H9 (cell line): ENCODE data around the gene ZNF646. TPM values are rescaled to one million over a fixed set of nuclear protein-coding genes. Genes with fewer than 3 reads are reported as not detected.

Source experiments
- DNase-seq: peaks from one replicate; pipeline ENCODE4 v3.0.0-alpha.2; 2017
- H2AFZ ChIP-seq: one replicate; pipeline ENCODE4 v1.6.1; 2013; ENCODE audit warnings: mild to moderate bottlenecking, low read length, control low read depth, moderate library complexity
- H2AK5ac ChIP-seq: 2 replicates; pipeline ENCODE4 v1.6.1; 2013; ENCODE audit warnings: low read length, control low read depth, mixed read lengths; ENCODE audit not compliant: insufficient read length
- H2BK120ac ChIP-seq: one replicate; pipeline ENCODE4 v1.6.1; 2013; ENCODE audit warnings: low read depth, mild to moderate bottlenecking, low read length, control low read depth, inconsistent platforms; ENCODE audit not compliant: poor library complexity, severe bottlenecking
- H2BK12ac ChIP-seq: 2 replicates; pipeline ENCODE4 v1.6.1; 2013; ENCODE audit warnings: low read length, control low read depth, mixed read lengths, low read depth; ENCODE audit not compliant: insufficient read length
- H2BK15ac ChIP-seq: 2 replicates; pipeline ENCODE4 v1.6.1; 2013; ENCODE audit warnings: low read depth, low read length, control low read depth
- H2BK20ac ChIP-seq: one replicate; pipeline ENCODE4 v1.6.1; 2013; ENCODE audit warnings: low read depth, mild to moderate bottlenecking, low read length, control low read depth, inconsistent platforms; ENCODE audit not compliant: poor library complexity, severe bottlenecking
- H2BK5ac ChIP-seq: 2 replicates; pipeline ENCODE4 v1.6.1; 2013; ENCODE audit warnings: low read length, control low read depth, mixed read lengths; ENCODE audit not compliant: insufficient read length
- H3K14ac ChIP-seq: 2 replicates; pipeline ENCODE4 v1.6.1; 2013; ENCODE audit warnings: low read length, control low read depth; ENCODE audit not compliant: insufficient read depth
- H3K18ac ChIP-seq: 2 replicates; pipeline ENCODE4 v1.6.1; 2013; ENCODE audit warnings: low read depth, mild to moderate bottlenecking, mixed read lengths, low read length, control low read depth; ENCODE audit not compliant: insufficient read length
- H3K23ac ChIP-seq: 2 replicates; pipeline ENCODE4 v1.6.1; 2013; ENCODE audit warnings: low read length, control low read depth, mixed read lengths, low read depth; ENCODE audit not compliant: insufficient read length
- H3K23me2 ChIP-seq: 2 replicates; pipeline ENCODE4 v1.6.1; 2013; ENCODE audit warnings: low read depth, mild to moderate bottlenecking, mixed read lengths, low read length, control low read depth; ENCODE audit not compliant: insufficient read length, poor library complexity, severe bottlenecking
- H3K27ac ChIP-seq: 2 replicates; pipeline ENCODE4 v1.5.1; 2013; ENCODE audit warnings: low read length, control low read depth, mixed read lengths, low read depth; ENCODE audit not compliant: insufficient read length
- H3K27me3 ChIP-seq: 2 replicates; pipeline ENCODE4 v1.6.1; 2013; ENCODE audit warnings: low read length, control low read depth, inconsistent platforms; ENCODE audit not compliant: insufficient read depth
- H3K4ac ChIP-seq: 2 replicates; pipeline ENCODE4 v1.6.1; 2013; ENCODE audit warnings: low read depth, mild to moderate bottlenecking, control low read depth, inconsistent platforms, low read length, moderate library complexity
- H3K4me1 ChIP-seq: 2 replicates; pipeline ENCODE4 v1.6.1; 2013; ENCODE audit warnings: low read length, control low read depth, inconsistent platforms; ENCODE audit not compliant: insufficient read depth
- H3K4me2 ChIP-seq: 2 replicates; pipeline ENCODE4 v1.6.1; 2013; ENCODE audit warnings: low read length, control low read depth, mixed read lengths; ENCODE audit not compliant: insufficient read length, insufficient read depth
- H3K56ac ChIP-seq: 2 replicates; pipeline ENCODE4 v1.6.1; 2013; ENCODE audit warnings: low read depth, mild to moderate bottlenecking, mixed read lengths, low read length, control low read depth; ENCODE audit not compliant: insufficient read length
- H3K79me1 ChIP-seq: 2 replicates; pipeline ENCODE4 v1.6.1; 2013; ENCODE audit warnings: low read depth, mild to moderate bottlenecking, moderate library complexity, low read length, control low read depth, inconsistent platforms; ENCODE audit not compliant: insufficient read depth, poor library complexity, severe bottlenecking
- H3K79me2 ChIP-seq: 2 replicates; pipeline ENCODE4 v1.6.1; 2013; ENCODE audit warnings: low read length, control low read depth, inconsistent platforms; ENCODE audit not compliant: insufficient read depth
- H3K9ac ChIP-seq: 2 replicates; pipeline ENCODE4 v1.6.1; 2013; ENCODE audit warnings: low read length, control low read depth, mixed read lengths; ENCODE audit not compliant: insufficient read length; ENCODE audit errors: extremely low read depth
- H3K9me3 ChIP-seq: one replicate; pipeline ENCODE4 v1.6.1; 2013; ENCODE audit warnings: low read depth, low read length, inconsistent platforms; ENCODE audit not compliant: control insufficient read depth
- H3T11ph ChIP-seq: one replicate; pipeline ENCODE4 v1.6.1; 2013; ENCODE audit warnings: mild to moderate bottlenecking, low read length, control low read depth, inconsistent platforms
- H4K20me1 ChIP-seq: one replicate; pipeline ENCODE4 v1.6.1; 2013; ENCODE audit not compliant: control insufficient read depth, insufficient read length, insufficient read depth
- H4K5ac ChIP-seq: 2 replicates; pipeline ENCODE4 v1.6.1; 2013; ENCODE audit warnings: low read depth, mild to moderate bottlenecking, mixed read lengths, low read length, control low read depth; ENCODE audit not compliant: insufficient read length
- H4K8ac ChIP-seq: replicated peaks from 2 replicates; pipeline ENCODE4 v1.6.1; 2013; ENCODE audit warnings: low read length, control low read depth, mixed read lengths, low read depth; ENCODE audit not compliant: insufficient read length
- H4K91ac ChIP-seq: 2 replicates; pipeline ENCODE4 v1.6.1; 2013; ENCODE audit warnings: low read depth, mild to moderate bottlenecking, moderate library complexity, mixed read lengths, low read length, control low read depth; ENCODE audit not compliant: insufficient read length
- H3K27ac Mint-ChIP-seq, 3 experiments: 2 replicates in 2 of 3; 3 replicates in 1 of 3; pipeline ENCODE4 v1.8.0; 2020 to 2021; ENCODE audit warnings: mixed read lengths in 3 of 3, mild to moderate bottlenecking in 1 of 3, moderate library complexity in 1 of 3
- H3K27me3 Mint-ChIP-seq: 2 replicates; pipeline ENCODE4 v1.8.0; 2021; ENCODE audit warnings: low read depth, mild to moderate bottlenecking, moderate library complexity, mixed read lengths
- H3K36me3 Mint-ChIP-seq, 3 experiments: 2 replicates in 2 of 3; 3 replicates in 1 of 3; pipeline ENCODE4 v1.8.0; 2020 to 2021; ENCODE audit warnings: low read depth in 3 of 3, mixed read lengths in 3 of 3; ENCODE audit not compliant: insufficient read depth in 1 of 3
- H3K4me1 Mint-ChIP-seq, 2 experiments: 2 replicates each; pipeline ENCODE4 v1.8.0; 2020; ENCODE audit warnings: mixed read lengths in 2 of 2
- H3K4me3 Mint-ChIP-seq, 2 experiments: 2 replicates in 1 of 2; 3 replicates in 1 of 2; pipeline ENCODE4 v1.8.0; 2020 to 2021; ENCODE audit warnings: mild to moderate bottlenecking in 2 of 2, mixed read lengths in 2 of 2, moderate library complexity in 1 of 2
- H3K9me3 Mint-ChIP-seq, 2 experiments: 2 replicates in 1 of 2; 3 replicates in 1 of 2; pipeline ENCODE4 v1.8.0; 2020; ENCODE audit warnings: mild to moderate bottlenecking in 2 of 2, mixed read lengths in 2 of 2, moderate library complexity in 1 of 2
- WGBS: extraction: QIAGEN DNeasy Blood & Tissue Kit; methylation state at CpG from one replicate; pipeline ENCODE4 v1.1.7; 2013; ENCODE audit warnings: missing lambda C conversion rate, low lambda C conversion rate, mixed read lengths; ENCODE audit not compliant: insufficient read length; ENCODE audit errors: extremely low coverage; 5-methylcytosine and 5-hydroxymethylcytosine counted together
- total RNA-seq: library from RNA; stranded (reverse); gene quantifications from 2 replicates; pipeline ENCODE4 v1.2.1, GENCODE V29; 2021
- TF ChIP-seq, protein P1 (sequence below): fragments of 200-600 bp; sonication (generic); conservative IDR thresholded peaks from 3 replicates; pipeline ENCODE4 v1.8.0; 2021; ENCODE audit warnings: antibody characterized with exemption, mild to moderate bottlenecking

ZNF646 gene
- total RNA-seq, 1 experiment from 2014 or later = 29.2 TPM

DNA sequence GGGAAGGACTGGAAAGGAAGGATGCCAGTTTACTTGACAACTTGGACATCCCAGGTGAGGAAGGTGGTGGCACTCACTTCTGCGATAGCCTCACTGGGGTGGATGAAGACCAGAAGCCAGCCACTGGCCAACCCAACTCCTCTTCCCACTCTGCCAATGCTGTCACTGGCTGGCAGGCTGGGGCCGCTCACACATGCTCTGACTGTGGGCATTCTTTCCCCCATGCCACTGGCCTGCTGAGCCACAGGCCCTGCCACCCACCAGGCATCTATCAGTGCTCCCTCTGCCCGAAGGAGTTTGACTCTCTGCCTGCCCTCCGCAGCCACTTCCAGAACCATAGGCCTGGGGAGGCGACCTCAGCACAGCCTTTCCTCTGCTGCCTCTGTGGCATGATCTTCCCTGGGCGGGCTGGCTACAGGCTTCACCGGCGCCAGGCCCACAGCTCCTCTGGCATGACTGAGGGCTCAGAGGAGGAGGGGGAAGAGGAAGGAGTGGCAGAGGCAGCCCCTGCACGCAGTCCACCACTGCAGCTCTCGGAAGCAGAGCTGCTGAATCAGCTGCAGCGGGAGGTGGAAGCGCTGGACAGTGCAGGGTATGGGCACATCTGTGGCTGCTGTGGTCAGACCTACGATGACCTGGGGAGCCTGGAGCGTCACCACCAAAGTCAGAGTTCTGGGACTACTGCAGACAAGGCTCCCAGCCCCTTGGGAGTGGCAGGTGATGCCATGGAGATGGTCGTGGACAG lies 4.5 kb downstream of the ZNF646 start:
- no peak for DNase-seq
- TF ChIP-seq, protein P1, sequence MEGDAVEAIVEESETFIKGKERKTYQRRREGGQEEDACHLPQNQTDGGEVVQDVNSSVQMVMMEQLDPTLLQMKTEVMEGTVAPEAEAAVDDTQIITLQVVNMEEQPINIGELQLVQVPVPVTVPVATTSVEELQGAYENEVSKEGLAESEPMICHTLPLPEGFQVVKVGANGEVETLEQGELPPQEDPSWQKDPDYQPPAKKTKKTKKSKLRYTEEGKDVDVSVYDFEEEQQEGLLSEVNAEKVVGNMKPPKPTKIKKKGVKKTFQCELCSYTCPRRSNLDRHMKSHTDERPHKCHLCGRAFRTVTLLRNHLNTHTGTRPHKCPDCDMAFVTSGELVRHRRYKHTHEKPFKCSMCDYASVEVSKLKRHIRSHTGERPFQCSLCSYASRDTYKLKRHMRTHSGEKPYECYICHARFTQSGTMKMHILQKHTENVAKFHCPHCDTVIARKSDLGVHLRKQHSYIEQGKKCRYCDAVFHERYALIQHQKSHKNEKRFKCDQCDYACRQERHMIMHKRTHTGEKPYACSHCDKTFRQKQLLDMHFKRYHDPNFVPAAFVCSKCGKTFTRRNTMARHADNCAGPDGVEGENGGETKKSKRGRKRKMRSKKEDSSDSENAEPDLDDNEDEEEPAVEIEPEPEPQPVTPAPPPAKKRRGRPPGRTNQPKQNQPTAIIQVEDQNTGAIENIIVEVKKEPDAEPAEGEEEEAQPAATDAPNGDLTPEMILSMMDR = no peak
- no peak overlapping the region for H3K14ac ChIP-seq
- H2BK15ac ChIP-seq = no peak overlapping the region
- H3K36me3 Mint-ChIP-seq = peaks cover 31 to 61% (median 57%) of the 10 kb centered on the region in 3 experiments; a peak in 6 of 7 replicates
- H3K79me2 ChIP-seq = peaks cover 2% of the 10 kb centered on the region; the same call in 1 of the 2 replicates
- H3K9ac ChIP-seq = no peak overlapping the region
- peaks cover 4% of the 10 kb centered on the region for H4K20me1 ChIP-seq
- H2BK20ac ChIP-seq = no peak overlapping the region
- H3K4ac ChIP-seq = no peak overlapping the region
- H4K5ac ChIP-seq = no peak overlapping the region
- no peak overlapping the region for H4K91ac ChIP-seq
- no peak overlapping the region for H2AK5ac ChIP-seq
- H3K4me2 ChIP-seq = no peak overlapping the region
- H3K4me3 Mint-ChIP-seq = no peak overlapping the region; a peak in 1 of 5 replicates
- H2BK5ac ChIP-seq = no peak overlapping the region
- no peaks in the 10 kb centered on the region for H3K9me3 ChIP-seq
- H3K27me3 Mint-ChIP-seq = no peaks in the 10 kb centered on the region
- H3K56ac ChIP-seq = no peak overlapping the region
- no peaks in the 10 kb centered on the region for H3K79me1 ChIP-seq
- no peak overlapping the region for H4K8ac ChIP-seq
- no peak overlapping the region for H3K27ac ChIP-seq
- no peak overlapping the region for H3T11ph ChIP-seq
- H3K9me3 Mint-ChIP-seq = no peaks in the 10 kb centered on the region
- no peak overlapping the region for H2AFZ ChIP-seq
- no peak overlapping the region for H3K18ac ChIP-seq
- no peak overlapping the region for H2BK12ac ChIP-seq
- peaks cover 7 to 11% of the 10 kb centered on the region in 2 experiments for H3K4me1 Mint-ChIP-seq
- H3K4me1 ChIP-seq = no peaks in the 10 kb centered on the region
- H3K23ac ChIP-seq = no peak overlapping the region
- H3K23me2 ChIP-seq = no peaks in the 10 kb centered on the region
- no peaks in the 10 kb centered on the region for H3K27me3 ChIP-seq
- no peak overlapping the region for H3K27ac Mint-ChIP-seq
- WGBS = no CpG with 5 or more reads among the region's 15 CpGs
- H2BK120ac ChIP-seq = no peak overlapping the region
